Mesendoderm (in vitro differentiated cells): ENCODE results near the gene M6PR.
"Not testable (repeated sequence)": the region's sequence is repeated elsewhere in the genome, so short reads cannot be mapped to it uniquely, and the experiment has no call there.

ENCODE experiments used
- DNase-seq: peaks from one replicate; pipeline ENCODE4 v3.0.0; 2013
- H2AK5ac ChIP-seq: 2 replicates; pipeline ENCODE4 v1.6.1; 2013; ENCODE audit warnings: low read length, inconsistent platforms
- H2BK120ac ChIP-seq: 2 replicates; pipeline ENCODE4 v1.6.1; 2013; ENCODE audit warnings: low read depth, mild to moderate bottlenecking, low read length, moderate library complexity, mixed read lengths
- H2BK15ac ChIP-seq: replicated peaks from 2 replicates; pipeline ENCODE4 v1.6.1; 2013; ENCODE audit warnings: low read depth, mild to moderate bottlenecking, moderate library complexity
- H2BK5ac ChIP-seq: 2 replicates; pipeline ENCODE4 v1.6.1; 2013; ENCODE audit warnings: low read length, inconsistent platforms
- H3K18ac ChIP-seq: 2 replicates; pipeline ENCODE4 v1.6.1; 2013; ENCODE audit warnings: mild to moderate bottlenecking, low read length, mixed read lengths
- H3K23ac ChIP-seq: one replicate; pipeline ENCODE4 v1.6.1; 2013; ENCODE audit warnings: low read length
- H3K27ac ChIP-seq: 2 replicates; pipeline ENCODE4 v1.5.1; 2013; ENCODE audit warnings: low read depth, mild to moderate bottlenecking, inconsistent platforms, low read length, moderate library complexity
- H3K27me3 ChIP-seq: 2 replicates; pipeline ENCODE4 v1.6.1; 2013; ENCODE audit warnings: low read length, control low read depth, mild to moderate bottlenecking, inconsistent platforms; ENCODE audit not compliant: insufficient read depth, poor library complexity
- H3K36me3 ChIP-seq: 2 replicates; pipeline ENCODE4 v1.6.1; 2013; ENCODE audit warnings: low read length, inconsistent platforms; ENCODE audit not compliant: control insufficient read depth, insufficient read depth
- H3K4ac ChIP-seq: one replicate; pipeline ENCODE4 v1.6.1; 2013; ENCODE audit warnings: low read depth, mild to moderate bottlenecking, low read length, moderate library complexity
- H3K4me1 ChIP-seq: 2 replicates; pipeline ENCODE4 v1.6.1; 2013; ENCODE audit warnings: low read depth, low read length, inconsistent platforms; ENCODE audit not compliant: control insufficient read depth
- H3K4me2 ChIP-seq: 2 replicates; pipeline ENCODE4 v1.6.1; 2013; ENCODE audit warnings: low read length
- H3K4me3 ChIP-seq: 2 replicates; pipeline ENCODE4 v1.5.1; 2013; ENCODE audit warnings: mild to moderate bottlenecking, low read length
- H3K56ac ChIP-seq: one replicate; pipeline ENCODE4 v1.6.1; 2013; ENCODE audit warnings: low read length
- H3K79me1 ChIP-seq: 2 replicates; pipeline ENCODE4 v1.6.1; 2013; ENCODE audit warnings: low read length, inconsistent platforms
- H3K79me2 ChIP-seq: 2 replicates; pipeline ENCODE4 v1.6.1; 2013; ENCODE audit warnings: mild to moderate bottlenecking, low read length; ENCODE audit not compliant: control insufficient read depth, insufficient read depth
- H3K9ac ChIP-seq: 2 replicates; pipeline ENCODE4 v1.6.1; 2013; ENCODE audit warnings: low read length, inconsistent platforms
- H4K5ac ChIP-seq: one replicate; pipeline ENCODE4 v1.6.1; 2013; ENCODE audit warnings: low read length
- H4K8ac ChIP-seq: one replicate; pipeline ENCODE4 v1.6.1; 2013; ENCODE audit warnings: low read depth, mild to moderate bottlenecking, control low read depth, low read length, moderate library complexity
- WGBS: extraction: QIAGEN DNeasy Blood & Tissue Kit; methylation state at CpG from one replicate; pipeline ENCODE4 v1.1.7; 2013; ENCODE audit warnings: low lambda C conversion rate, missing lambda C conversion rate; ENCODE audit not compliant: insufficient coverage; ENCODE audit errors: extremely low coverage; 5-methylcytosine and 5-hydroxymethylcytosine counted together

The M6PR gene

DNA sequence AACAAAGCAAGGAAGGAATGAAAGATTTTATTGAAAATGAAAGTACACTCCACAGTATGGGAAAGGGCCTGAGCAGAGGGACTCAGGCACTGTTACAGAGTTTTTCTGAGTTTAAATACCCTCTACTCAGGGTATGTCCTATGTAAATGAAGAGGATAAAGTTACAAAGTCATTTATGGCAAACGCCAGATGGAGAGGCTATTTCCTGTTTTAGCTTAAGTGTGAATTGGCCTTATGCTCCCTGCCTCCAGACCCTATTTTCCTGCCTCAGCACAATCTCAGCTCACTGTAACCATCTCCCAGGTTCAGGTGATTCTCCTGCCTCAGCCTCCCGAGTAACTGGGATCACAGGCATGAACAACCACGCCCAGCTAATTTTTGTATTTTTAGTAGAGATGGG lies 41.9 kb downstream of the M6PR start:
- H3K4me3 ChIP-seq, result no peak overlapping the region
- H3K18ac ChIP-seq, result no peak overlapping the region
- no peak overlapping the region for H2BK120ac ChIP-seq
- H3K27me3 ChIP-seq, result no peaks in the 10 kb centered on the region
- no peak overlapping the region for H3K23ac ChIP-seq
- H3K36me3 ChIP-seq, result no peaks in the 10 kb centered on the region
- H3K27ac ChIP-seq, result peak overlapping the region; percentile 78
- no peaks in the 10 kb centered on the region for H3K79me1 ChIP-seq
- no peak overlapping the region for H4K8ac ChIP-seq
- no CpG with 5 or more reads among the region's 3 CpGs for WGBS
- no peak overlapping the region for H4K5ac ChIP-seq
- no peak overlapping the region for H2AK5ac ChIP-seq
- peak overlapping the region; percentile 19 for H3K56ac ChIP-seq
- peak; percentile 59 for DNase-seq
- no peak overlapping the region for H3K4me2 ChIP-seq
- H3K4ac ChIP-seq, result no peak overlapping the region
- no peaks in the 10 kb centered on the region for H3K79me2 ChIP-seq
- no peak overlapping the region for H2BK15ac ChIP-seq
- H3K9ac ChIP-seq, result no peak overlapping the region
- H3K4me1 ChIP-seq, result peaks cover 5% of the 10 kb centered on the region
- H2BK5ac ChIP-seq, result no peak overlapping the region

- no peak overlapping the region for H3K23ac ChIP-seq
- no peak overlapping the region for H2BK15ac ChIP-seq
- peak overlapping the region; percentile 78 for H3K27ac ChIP-seq
- H3K79me2 ChIP-seq, result no peaks in the 10 kb centered on the region
- no peak overlapping the region for H2AK5ac ChIP-seq
- no peak overlapping the region for H3K4me2 ChIP-seq
- H3K79me1 ChIP-seq, result no peaks in the 10 kb centered on the region
- DNase-seq, result no peak
- H4K5ac ChIP-seq, result no peak overlapping the region
- H2BK120ac ChIP-seq, result peak overlapping the region; percentile 38
- peak overlapping the region; percentile 56 for H3K56ac ChIP-seq
- no peaks in the 10 kb centered on the region for H3K36me3 ChIP-seq
- H3K4ac ChIP-seq, result peak overlapping the region; percentile 43
- peak overlapping the region; percentile 94 for H3K18ac ChIP-seq
- H3K4me3 ChIP-seq, result no peak overlapping the region
- no peak overlapping the region for H4K8ac ChIP-seq
- no peak overlapping the region for H3K9ac ChIP-seq
- no CpG with 5 or more reads among the region's 16 CpGs for whole genome bisulfite sequencing
- H2BK5ac ChIP-seq, result no peak overlapping the region
- peaks cover 5% of the 10 kb centered on the region for H3K4me1 ChIP-seq
- no peaks in the 10 kb centered on the region for H3K27me3 ChIP-seq
Measured at GRCh38 chr12:8906266-8907180, 42.9 kb downstream of the M6PR start.

- no peak overlapping the region for H3K9ac ChIP-seq
- no peak overlapping the region for H3K18ac ChIP-seq
- H3K4ac ChIP-seq, result no peak overlapping the region
- H3K23ac ChIP-seq, result no peak overlapping the region
- H4K8ac ChIP-seq, result no peak overlapping the region
- no peak overlapping the region for H3K4me3 ChIP-seq
- peaks cover 5% of the 10 kb centered on the region for H3K4me1 ChIP-seq
- no peaks in the 10 kb centered on the region for H3K27me3 ChIP-seq
- H3K36me3 ChIP-seq, result no peaks in the 10 kb centered on the region
- no peak overlapping the region for H2AK5ac ChIP-seq
- no peak overlapping the region for H2BK5ac ChIP-seq
- H2BK15ac ChIP-seq, result no peak overlapping the region
- WGBS, result no CpG with 5 or more reads among the region's 10 CpGs
- H2BK120ac ChIP-seq, result no peak overlapping the region
- H4K5ac ChIP-seq, result no peak overlapping the region
- peak; percentile 51 for DNase-seq
- H3K4me2 ChIP-seq, result no peak overlapping the region
- no peak overlapping the region for H3K56ac ChIP-seq
- no peaks in the 10 kb centered on the region for H3K79me2 ChIP-seq
- H3K27ac ChIP-seq, result no peak overlapping the region
- H3K79me1 ChIP-seq, result no peaks in the 10 kb centered on the region
Measured at GRCh38 chr12:8905546-8905945, 43.9 kb downstream of the M6PR start.

- H3K36me3 ChIP-seq, result no peaks in the 10 kb centered on the region
- H3K4me1 ChIP-seq, result peaks cover 5% of the 10 kb centered on the region
- no peak overlapping the region for H4K5ac ChIP-seq
- H3K23ac ChIP-seq, result no peak overlapping the region
- H3K79me1 ChIP-seq, result no peaks in the 10 kb centered on the region
- H3K9ac ChIP-seq, result no peak overlapping the region
- H3K4ac ChIP-seq, result no peak overlapping the region
- no peak overlapping the region for H3K4me3 ChIP-seq
- H2AK5ac ChIP-seq, result no peak overlapping the region
- no peak overlapping the region for H3K18ac ChIP-seq
- H2BK5ac ChIP-seq, result no peak overlapping the region
- H3K56ac ChIP-seq, result no peak overlapping the region
- no peak overlapping the region for H2BK120ac ChIP-seq
- no peak for DNase-seq
- H3K79me2 ChIP-seq, result no peaks in the 10 kb centered on the region
- no peak overlapping the region for H4K8ac ChIP-seq
- peak overlapping the region; percentile 92 for H2BK15ac ChIP-seq
- H3K27me3 ChIP-seq, result no peaks in the 10 kb centered on the region
- H3K27ac ChIP-seq, result no peak overlapping the region
- no peak overlapping the region for H3K4me2 ChIP-seq
Measured at GRCh38 chr12:8904665-8905064, 44.8 kb downstream of the M6PR start.

GRCh38 chr12:8903646-8904045 lies 45.8 kb downstream of the M6PR start:
- Histone ChIP-seq H3K4me3 (no peak overlapping the region), H4K5ac (no peak overlapping the region), H3K79me2 (no peaks in the 10 kb centered on the region), H3K9ac (no peak overlapping the region), H3K4me2 (no peak overlapping the region), H3K36me3 (no peaks in the 10 kb centered on the region), H3K56ac (no peak overlapping the region), H3K27ac (no peak overlapping the region), H4K8ac (no peak overlapping the region), H3K4me1 (peaks cover 5% of the 10 kb centered on the region), H2BK15ac (peak overlapping the region; percentile 57), H2BK5ac (no peak overlapping the region), H3K27me3 (no peaks in the 10 kb centered on the region), H3K4ac (no peak overlapping the region), H2BK120ac (no peak overlapping the region), H3K23ac (no peak overlapping the region), H3K18ac (peak overlapping the region; percentile 51), H3K79me1 (no peaks in the 10 kb centered on the region), H2AK5ac (no peak overlapping the region)
- no CpG with 5 or more reads among the region's 3 CpGs for WGBS
- no peak for DNase-seq

DNA sequence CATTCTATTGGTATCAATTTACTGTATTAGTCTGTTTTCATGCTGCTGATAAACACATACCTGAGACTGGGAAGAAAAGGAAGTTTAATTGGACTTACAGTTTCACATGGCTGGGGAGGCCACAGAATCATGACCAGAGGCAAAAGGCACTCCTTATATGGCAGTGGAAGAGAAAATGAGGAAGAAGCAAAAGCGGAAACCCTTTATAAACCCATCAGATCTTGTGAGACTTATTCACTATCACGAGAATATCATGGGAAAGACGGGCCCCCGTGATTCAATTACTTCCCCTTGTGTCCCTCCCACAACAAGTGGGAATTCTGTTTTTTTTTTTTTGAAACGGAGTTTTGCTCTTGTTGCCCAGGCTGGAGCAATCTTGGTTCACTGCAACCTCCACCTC lies 46.7 kb downstream of the M6PR start:
- H3K36me3 ChIP-seq, H3K9ac ChIP-seq, H3K4ac ChIP-seq, H3K27ac ChIP-seq, H4K5ac ChIP-seq, H3K4me2 ChIP-seq, H2BK15ac ChIP-seq, H3K4me3 ChIP-seq, DNase-seq, H3K56ac ChIP-seq, H3K18ac ChIP-seq, H3K79me2 ChIP-seq, H2AK5ac ChIP-seq, H3K79me1 ChIP-seq, H2BK120ac ChIP-seq, H3K23ac ChIP-seq, H3K4me1 ChIP-seq, H4K8ac ChIP-seq, H3K27me3 ChIP-seq, H2BK5ac ChIP-seq: not testable (repeated sequence)
- no CpG with 5 or more reads among the region's 5 CpGs for WGBS
